HG03558 (cell line): ENCODE data around the gene LHFPL4.
"Not testable (repeated sequence)": the region's sequence is repeated elsewhere in the genome, so short reads cannot be mapped to it uniquely, and the experiment has no call there.

ENCODE experiments used
- ATAC-seq: cut with Tn5 transposase; IDR thresholded peaks from one replicate; pipeline ENCODE4 v1.9.1; 2021; ENCODE audit warnings: moderate number of reproducible peaks; ENCODE audit not compliant: unreplicated experiment; ENCODE audit errors: extremely low read depth

The LHFPL4 gene

DNA sequence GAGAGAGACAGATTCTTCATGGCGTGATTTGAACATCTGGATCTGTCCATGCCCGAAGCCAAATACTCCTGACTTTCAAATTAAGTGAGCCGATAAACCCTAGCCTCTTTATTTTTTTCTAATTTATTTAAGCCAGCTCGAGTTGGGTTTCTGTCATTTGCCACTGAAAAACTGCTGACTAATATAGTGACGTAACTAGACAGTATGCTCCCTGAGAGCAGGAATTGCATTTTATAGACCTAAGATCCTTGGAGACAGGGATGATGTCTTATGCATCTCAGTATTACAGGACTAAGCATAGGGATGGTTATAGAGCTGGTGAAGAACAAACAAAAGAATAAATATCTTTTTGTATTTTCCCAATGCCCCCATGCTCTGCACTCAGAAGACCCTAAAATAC is 4.6 kb downstream of the LHFPL4 start:
- ATAC-seq, result no peak

DNA sequence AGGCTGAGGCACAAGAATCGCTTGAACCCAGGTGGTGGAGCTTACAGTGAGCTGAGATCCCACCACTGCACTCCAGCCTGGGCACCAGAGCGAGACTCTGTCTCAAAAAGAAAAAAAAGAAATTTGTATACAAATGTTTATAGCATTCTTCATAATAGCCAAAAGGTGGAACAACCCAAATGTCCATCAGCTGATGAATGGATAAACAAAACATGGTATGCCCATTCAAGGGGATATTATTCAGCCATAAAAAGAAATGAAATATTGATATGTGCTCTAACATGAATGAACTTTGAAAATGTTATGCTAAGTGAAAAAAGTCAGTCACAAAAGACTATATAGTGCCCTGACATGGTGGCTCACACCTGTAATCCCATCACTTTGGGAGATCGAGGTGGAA is 11.4 kb downstream of the LHFPL4 start:
- ATAC-seq, result no peak

DNA sequence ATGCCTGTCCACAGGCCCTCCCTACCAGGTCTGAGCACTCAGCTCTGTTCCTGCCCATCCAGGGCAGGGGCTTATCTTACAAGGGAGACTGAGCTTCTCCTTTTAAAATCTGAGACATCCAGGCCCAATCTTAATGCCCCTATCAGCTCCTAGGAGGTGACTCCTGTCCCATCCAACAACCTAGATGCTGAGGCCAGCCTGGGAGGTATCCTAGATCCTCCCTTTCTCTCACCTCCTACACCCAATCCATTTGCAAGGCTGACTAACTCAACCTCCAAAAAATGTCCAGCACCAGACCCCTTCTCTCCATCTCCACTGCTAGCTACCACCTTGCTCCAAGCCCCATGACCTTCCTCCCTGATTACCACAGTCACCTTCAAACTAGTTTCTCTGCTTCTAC is 17.4 kb downstream of the LHFPL4 start:
- ATAC-seq, result no peak

DNA sequence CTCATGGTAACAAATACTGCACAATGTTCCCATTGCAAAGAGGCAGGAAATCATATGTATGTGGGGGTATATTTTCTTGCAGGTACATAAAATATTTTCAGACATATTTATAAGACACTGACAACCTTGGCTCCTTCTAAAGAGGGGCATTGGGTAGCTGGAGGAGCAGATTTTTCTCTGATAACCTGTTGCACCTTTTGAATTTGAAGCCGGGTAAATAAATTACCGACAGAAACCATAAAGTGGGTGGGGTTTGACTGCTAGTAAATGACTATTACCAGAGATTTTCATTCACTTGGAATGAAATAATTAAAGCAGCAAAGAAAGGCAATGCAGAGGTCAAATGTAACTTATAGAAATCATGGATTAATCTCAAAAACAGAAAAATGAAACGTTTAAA is 19.2 kb downstream of the LHFPL4 start:
- ATAC-seq, result no peak

DNA sequence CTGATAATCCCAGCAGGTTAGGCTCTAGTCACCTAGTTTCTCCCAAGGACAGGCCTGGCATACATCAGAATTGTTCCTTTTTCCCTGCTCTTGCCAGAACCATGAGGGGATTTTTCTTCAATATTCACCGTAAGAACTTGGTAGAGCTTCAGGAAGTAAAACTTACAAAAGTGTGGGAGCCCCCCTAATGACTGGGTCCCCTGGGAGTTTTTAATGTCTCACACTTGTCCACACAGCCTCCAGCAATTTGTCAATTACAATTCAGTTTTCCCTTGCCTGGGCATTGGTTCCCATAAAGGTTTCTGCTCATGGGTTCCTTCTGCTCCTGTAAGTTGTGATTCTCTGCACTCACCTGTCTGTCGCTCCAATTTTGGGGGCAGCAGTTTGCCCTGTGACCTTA is 28.5 kb downstream of the LHFPL4 start:
- ATAC-seq, result no peak

DNA sequence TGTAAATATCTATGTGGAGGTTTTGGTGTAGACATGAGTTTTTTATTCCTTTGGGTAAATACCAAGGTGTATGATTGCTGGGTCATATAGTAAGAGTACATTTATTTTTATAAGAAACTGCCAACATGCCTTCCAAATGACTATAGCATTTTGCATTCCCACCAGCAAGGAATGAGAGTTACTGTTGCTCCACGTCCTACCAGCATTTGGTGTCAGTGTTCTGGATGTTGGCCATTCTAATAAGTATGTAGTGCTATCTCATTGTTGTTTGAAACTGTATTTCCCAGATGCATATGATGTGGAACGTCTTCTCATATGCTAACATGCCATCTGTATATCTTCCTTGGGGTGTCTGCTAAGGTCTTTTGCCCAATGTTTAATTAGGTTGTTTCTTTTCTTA is 38.7 kb downstream of the LHFPL4 start:
- ATAC-seq, result no peak

DNA sequence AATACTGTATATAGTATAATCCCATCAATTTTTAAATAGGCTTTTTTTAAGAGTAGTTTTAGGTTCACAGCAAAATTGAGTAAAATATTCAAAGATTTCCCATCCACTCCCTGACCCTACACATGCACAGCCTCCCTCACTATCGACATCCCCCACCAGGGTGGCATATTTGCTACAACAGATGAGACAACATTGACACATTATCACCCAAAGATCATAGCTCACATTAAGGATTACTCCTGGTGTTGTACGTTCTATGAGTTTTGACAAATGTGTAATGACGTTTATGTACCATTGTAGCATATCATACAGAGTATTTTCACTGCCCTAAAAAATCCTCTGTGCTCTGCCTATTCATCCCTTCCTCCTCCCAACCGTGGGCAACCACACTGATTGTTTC is 39.3 kb downstream of the LHFPL4 start:
- no peak for ATAC-seq

DNA sequence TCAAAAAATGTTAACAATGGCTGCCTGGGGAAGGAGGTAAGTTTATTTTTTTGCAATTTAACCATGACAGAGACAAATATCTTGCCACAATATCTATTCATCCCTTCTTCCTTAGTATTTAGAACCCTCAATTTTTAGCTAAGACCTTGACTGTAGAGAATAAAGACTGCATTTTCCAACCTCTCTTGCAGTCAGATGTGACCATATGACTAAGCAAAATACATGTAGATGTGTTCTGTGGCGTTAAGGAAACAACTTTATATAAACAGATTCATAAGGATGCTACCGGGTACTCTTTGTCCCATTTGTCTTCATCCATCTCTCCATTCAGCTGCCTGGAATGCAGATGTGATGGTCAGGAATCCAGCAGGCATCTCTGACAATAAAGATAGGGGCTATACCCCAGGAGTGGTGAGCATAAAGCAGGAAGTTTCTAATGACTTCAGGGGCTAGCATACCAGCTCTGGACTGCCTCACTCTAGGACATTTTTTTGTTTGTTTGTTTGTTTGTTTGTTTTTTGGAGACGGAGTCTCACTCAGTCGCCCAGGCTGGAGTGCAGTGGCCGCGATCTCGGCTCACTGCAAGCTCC is 41.1 kb downstream of the LHFPL4 start:
- no peak for ATAC-seq

DNA sequence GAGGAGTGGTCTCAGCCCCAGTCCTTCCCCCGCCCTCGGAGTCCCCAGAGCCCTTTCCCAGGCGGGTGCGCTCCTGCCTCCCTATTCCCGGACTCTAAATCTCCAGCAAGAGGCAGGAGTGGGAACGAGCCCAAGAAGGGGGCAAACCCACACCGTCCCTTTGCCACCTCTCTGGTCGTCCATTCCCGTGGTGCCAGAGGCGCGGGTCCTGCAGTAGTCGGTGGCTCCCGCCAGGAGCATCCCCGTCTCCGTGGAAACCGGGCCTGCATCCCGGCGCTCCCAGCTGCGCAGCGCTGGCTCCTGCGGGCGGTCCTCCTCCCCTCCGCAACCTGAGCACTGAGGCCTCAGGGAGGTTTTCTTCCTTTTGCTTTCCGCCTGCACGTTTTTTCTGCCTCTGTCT is 44.8 kb downstream of the LHFPL4 start:
- no peak for ATAC-seq

DNA sequence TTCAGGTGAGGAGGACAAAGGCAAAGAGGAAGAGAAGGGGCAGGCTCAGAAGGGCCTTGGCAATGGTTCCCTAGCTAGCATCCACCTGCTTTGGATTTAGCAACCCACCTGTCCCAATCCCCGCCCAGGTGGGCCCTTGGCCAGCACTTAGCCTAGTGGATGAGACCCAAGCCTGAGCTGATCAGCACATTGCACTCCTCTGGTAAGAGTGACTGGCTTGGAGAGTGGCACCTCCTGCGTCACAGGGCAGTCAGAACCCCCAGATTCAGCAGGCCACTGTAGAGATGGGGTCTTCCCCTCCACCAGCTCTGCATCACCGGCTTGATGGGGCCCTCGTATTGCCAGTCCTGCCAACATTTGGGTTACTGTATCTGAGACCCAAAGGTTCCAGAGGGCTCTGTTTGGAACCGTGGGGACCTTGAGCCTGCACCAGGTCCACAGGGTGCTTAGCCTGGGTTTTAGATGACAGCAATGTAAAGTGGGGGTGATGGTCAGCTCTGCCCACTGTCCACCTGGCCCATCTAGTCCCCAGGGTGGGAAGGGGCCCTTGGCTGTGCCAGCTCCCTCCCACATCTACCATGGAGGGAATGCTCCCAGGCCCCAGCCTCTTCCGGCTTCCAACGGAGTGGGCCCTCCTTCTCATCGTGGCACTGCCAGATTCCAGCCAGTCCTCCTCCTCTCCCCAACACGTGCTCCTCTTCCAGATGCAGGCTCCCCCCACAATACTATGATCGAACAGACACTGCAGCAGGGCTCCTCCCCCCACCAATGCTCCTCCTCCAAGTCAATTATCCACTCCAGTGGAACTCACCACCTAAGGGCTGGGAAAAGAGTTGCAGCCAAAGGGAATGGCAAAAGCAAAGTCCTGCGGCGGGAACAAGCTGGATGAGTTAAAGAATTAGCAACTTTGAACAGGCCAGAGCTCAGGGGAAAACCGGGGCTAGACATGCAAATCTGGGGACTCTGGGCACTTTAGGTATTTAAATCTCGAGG is 45.7 kb downstream of the LHFPL4 start:
- ATAC-seq, result no peak

DNA sequence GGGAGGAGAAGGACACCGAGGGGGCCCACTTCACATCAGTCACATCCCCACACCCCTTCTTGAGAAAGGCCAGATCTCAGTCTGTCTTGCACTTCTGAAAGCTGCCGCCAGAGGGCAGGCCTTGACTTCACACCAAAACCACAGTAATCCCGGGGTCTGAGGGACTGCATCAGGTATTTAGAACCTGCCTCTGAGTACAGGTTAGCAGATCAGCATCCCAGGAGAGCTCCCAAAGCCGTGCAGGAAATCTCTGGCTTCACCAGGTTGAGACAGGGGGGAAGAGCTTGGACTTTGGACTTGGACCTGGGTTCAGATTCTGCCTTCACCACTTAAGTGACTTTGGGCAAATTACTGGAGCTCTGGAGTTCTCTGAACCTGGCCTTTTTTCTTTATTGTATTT is 50.3 kb downstream of the LHFPL4 start:
- ATAC-seq, result no peak

DNA sequence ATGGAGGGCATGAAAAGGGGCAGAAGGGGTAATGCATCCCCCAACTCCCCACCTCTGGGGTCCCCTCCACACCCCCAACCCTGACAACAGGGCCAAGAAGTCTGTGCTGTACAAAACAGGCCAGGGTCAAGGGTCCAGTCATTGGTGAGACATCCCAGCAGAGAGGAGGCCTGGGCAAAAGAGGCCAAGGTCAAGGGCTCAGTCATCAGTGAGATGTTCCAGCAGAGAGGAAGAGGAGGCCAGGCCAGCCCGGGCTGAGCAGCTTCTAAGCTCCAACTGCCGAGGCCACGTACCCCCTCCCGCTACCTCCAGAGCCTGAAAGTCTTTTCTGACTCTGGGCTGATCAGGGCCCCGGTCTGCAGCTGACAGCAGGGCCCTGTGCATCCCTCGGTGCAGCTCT is 52.4 kb downstream of the LHFPL4 start:
- no peak for ATAC-seq

DNA sequence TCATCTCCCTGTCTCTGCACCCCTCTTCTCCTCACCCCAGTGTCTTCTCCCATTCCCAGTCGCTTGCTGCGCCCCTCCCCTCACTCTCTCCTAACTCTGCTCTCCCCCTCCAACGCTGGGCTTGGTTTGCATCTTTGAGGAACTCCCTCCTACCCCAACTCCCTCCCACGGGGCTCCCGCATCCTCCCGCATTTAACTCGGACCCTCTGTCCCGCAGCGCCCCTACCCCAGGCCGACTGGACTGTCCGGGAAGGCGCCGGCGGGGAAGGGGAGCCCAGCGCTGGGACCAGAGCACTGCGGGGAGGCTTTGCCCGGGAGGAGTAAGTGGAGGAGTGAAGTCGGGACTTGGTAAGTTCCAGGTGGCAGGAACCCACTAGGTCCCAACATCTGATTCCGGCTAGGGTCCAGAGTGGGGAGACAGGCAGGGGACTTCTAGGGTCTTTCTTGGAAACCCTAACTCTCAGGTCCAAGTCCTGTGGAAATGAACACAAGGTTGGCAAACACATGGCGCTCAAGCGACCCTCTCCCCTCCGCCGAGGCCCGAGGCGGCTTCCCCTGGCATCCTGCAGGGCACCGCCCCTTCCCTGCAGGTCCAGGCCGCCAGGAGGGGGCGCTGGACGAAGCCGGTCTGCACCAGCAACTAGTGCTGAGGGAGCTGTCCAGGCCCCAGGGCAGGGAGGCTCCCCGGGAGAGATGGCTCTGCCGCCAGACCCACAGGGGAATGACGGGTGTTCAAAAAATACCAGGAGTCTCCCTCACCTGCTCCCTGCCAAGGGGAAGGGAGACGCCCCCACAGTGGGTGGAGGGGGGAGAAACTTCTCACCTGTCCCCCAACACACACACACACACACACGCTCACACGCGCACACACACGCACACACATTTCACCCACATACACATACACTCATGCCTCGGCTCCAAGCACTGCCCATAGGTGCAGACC is 53.2 kb downstream of the LHFPL4 start:
- no peak for ATAC-seq

DNA sequence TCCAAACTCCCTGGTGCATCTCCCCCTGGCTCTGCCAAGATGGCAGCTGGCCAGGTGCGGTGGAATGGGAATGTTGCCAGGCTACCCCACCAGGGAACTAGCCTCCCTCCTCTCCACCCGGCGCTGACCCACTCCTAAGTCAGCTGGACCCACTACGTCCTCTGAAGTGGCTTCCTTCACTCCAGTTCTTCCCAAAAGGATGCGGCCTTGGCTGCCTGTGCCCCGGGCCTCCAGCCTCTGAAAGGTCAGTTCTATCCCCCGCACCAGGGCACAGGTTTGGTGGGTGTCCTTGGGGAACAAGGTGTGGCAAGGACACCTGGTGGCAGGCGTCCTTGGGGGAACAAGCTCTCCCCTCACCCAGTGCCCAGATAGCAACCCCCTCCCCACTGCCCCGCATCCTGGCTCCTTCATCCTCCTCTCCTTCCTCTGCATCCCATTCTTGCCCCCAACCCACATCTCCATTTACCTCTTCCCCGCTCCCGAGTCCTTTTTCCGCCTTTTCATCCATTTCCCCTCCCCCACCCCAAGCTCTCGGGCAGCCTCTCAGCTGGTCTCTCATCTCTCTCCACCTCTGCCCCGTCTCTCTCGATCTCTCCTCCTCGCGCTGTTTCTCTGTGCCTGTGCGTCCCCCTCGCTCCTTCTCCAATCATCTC is 54.0 kb downstream of the LHFPL4 start:
- ATAC-seq, result no peak

DNA sequence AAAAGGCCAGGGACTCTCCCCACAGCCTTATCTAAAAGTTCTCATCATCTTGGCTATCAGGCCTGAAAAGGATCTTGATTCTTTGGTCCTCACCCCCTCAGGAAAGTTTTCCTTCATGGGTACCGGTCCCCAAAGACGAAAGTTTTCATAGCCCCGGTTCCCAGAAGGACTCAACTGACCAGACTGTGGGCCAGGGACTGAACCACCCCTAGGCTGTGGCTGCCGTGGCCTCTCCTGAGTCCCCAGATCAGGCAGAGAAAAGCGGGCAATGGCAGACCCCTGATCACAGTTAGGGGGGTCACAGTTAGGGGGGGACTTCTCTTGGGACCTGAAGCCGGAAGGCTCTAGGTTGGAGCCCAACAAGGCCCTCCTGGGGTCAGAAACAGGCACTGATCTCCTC is 54.8 kb downstream of the LHFPL4 start:
- ATAC-seq, result no peak

DNA sequence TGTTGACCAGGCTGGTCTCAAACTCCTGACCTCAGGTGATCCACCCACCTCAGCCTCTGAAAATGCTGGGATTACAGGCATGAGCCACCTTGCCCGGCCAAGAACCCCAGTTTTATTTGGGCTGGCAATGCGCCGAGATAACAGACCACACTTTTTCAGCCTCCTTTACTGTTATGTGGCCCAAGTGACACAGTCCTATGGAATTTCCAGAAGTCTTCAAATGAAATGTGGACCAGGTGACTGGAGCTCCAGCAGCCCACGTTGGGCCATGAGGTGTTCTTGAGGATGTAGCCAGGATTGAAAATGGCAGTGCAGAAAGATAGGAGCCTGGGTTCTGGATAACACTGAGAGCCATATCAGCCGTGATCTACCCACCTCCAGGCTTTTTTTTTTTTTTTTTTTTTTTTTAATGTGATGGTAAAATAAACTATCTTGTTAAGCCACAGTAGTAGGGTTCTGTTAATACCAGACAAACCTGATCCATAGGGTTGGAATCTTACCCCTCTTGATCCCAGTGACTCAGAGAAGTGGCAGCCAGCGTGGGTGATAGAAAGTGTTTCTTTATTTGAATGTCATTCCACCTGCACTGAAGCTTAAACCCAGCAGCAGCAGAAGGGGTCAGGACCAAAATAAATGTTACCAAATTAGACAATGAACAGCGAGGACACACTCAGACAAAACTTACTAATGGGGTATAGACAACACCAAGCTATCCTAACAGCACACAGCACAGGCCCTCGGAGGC is 55.6 kb downstream of the LHFPL4 start:
- ATAC-seq, result no peak

DNA sequence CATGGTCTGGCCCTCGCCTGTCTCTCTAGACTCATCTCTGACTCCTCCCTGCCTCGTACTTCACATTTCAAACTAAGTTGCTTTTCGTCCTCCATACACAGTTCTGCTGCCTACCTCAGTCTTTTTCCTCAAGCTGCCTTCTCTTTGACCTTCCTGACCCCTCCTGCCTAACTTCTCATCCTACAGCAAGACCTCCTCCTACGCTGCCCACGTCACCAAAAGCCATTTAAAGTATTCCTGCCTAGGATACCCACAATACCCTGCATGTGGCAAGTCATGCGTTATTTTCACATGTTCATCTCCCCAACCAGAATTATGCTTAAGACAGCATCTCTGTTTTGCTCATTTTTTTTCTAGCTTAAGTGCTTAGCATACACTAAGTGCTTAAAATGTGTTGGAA is 56.7 kb downstream of the LHFPL4 start:
- no peak for ATAC-seq

DNA sequence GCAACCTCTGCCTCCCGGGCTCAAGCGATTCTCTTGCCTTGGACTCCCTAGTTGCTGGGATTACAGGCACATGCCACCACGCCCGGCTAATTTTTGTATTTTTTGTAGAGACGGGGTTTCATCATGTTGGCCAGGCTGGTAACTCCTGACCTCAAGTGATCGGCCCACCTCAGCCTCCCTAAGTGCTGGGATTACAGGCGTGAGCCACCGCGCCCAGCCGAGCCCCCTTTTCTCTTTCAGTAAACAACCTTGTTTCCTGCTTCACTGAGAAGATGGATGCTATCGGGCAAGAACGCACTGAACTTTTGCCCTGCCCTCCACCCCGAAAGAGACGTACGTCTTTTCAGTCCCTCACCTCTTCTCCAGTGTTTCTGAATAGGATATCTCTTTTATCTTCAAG is 59.6 kb downstream of the LHFPL4 start:
- not testable (repeated sequence) for ATAC-seq

DNA sequence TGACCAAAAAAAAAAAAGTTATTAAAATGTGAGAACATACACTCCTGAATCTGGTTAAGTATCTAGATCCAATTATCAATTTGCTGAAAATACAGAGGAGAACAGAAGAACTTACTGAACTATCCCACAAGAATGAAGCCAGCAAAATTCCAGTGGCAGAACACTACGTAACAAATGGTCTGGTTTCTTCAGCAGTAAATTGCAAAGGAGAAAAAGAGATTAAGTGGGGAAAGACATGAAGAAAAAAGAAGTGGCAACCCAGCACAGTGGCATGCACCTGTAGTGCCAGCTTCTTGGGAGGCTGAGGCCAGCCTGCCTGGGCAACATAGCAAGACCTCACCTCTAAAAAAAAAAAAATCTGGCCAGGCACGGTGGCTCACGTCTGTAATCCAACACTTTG is 62.1 kb downstream of the LHFPL4 start:
- ATAC-seq, result no peak

DNA sequence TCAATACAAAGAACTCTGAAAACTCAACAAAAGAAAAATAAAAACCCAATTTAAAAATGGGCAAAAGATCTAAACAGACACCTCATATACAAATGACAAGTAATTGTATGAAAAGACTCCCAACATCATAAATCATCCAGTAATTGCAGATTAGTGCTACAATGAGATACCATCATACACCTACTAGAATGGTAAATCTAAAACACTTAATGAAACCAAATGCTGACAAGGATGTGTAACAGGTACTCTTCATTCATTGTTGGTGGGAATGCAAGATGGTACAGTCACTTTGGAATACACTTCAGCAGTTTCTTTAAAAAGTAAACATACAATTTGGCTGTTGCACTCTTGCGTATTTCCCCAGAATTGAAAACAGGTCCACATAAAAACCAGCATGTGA is 68.4 kb downstream of the LHFPL4 start:
- no peak for ATAC-seq
